KMS-11 (cell line): ENCODE measurements around the gene PPP2R5E.

Source experiments
- H2AFZ ChIP-seq: fragments of 200-600 bp; sonication (generic); 2 replicates; pipeline ENCODE4 v1.6.1; 2016; ENCODE audit warnings: antibody characterized with exemption, mixed run types, low read depth
- H3K27ac ChIP-seq: fragments of 200-600 bp; sonication (generic); 2 replicates; pipeline ENCODE4 v1.6.1; 2016; ENCODE audit warnings: mild to moderate bottlenecking, mixed run types
- H3K27me3 ChIP-seq: fragments of 200-600 bp; sonication (generic); 2 replicates; pipeline ENCODE4 v1.6.1; 2017; ENCODE audit warnings: mild to moderate bottlenecking, low read depth, mixed run types, moderate library complexity; ENCODE audit not compliant: insufficient read depth
- H3K36me3 ChIP-seq: fragments of 200-600 bp; sonication (generic); 2 replicates; pipeline ENCODE4 v1.6.1; 2017; ENCODE audit warnings: mild to moderate bottlenecking, mixed run types; ENCODE audit not compliant: insufficient read depth
- H3K4me1 ChIP-seq: fragments of 200-600 bp; sonication (generic); 2 replicates; pipeline ENCODE4 v1.6.1; 2016; ENCODE audit warnings: mild to moderate bottlenecking, low read depth, mixed run types; ENCODE audit not compliant: poor library complexity, severe bottlenecking
- H3K4me2 ChIP-seq: fragments of 200-600 bp; sonication (generic); 2 replicates; pipeline ENCODE4 v1.7.0; 2016; ENCODE audit warnings: mild to moderate bottlenecking, mixed run types
- H3K4me3 ChIP-seq: fragments of 200-600 bp; sonication (generic); IDR thresholded peaks from 2 replicates; pipeline ENCODE4 v1.6.1; 2017; ENCODE audit warnings: low read depth, low read length, mixed read lengths; ENCODE audit not compliant: insufficient read depth
- H3K79me2 ChIP-seq: fragments of 200-600 bp; sonication (generic); 2 replicates; pipeline ENCODE4 v1.6.1; 2016; ENCODE audit warnings: low read depth, mixed run types; ENCODE audit not compliant: insufficient read depth
- H3K9ac ChIP-seq: fragments of 200-600 bp; sonication (generic); 2 replicates; pipeline ENCODE4 v1.6.1; 2016; ENCODE audit warnings: mild to moderate bottlenecking, mixed run types
- H4K20me1 ChIP-seq: fragments of 200-600 bp; sonication (generic); 2 replicates; pipeline ENCODE4 v1.6.1; 2016; ENCODE audit warnings: mild to moderate bottlenecking, mixed run types; ENCODE audit not compliant: insufficient read depth
- CTCF ChIP-seq: fragments of 200-600 bp; sonication (generic); conservative IDR thresholded peaks from 2 replicates; pipeline ENCODE4 v1.6.1; 2017; ENCODE audit warnings: low read depth, mild to moderate bottlenecking, antibody characterized with exemption, low read length, moderate library complexity, mixed read lengths

The PPP2R5E gene

GRCh38 chr14:63452796-63453195 is 90.4 kb downstream of the PPP2R5E start:
- H3K36me3 ChIP-seq = no peaks in the 10 kb centered on the region
- H3K79me2 ChIP-seq = no peaks in the 10 kb centered on the region; the same call in 1 of the 2 replicates
- H3K9ac ChIP-seq = no peak overlapping the region
- H3K27me3 ChIP-seq = no peaks in the 10 kb centered on the region
- H3K4me1 ChIP-seq = peaks cover 26% of the 10 kb centered on the region
- 0 out of 2 replicates have a peak, but pooled peaks cover 12% of the 10 kb centered on the region for H4K20me1 ChIP-seq
- H2AFZ ChIP-seq = no peak overlapping the region
- H3K27ac ChIP-seq = no peak overlapping the region
- no peak overlapping the region for H3K4me2 ChIP-seq
- no peak for TF ChIP-seq CTCF
- no peak overlapping the region for H3K4me3 ChIP-seq

GRCh38 chr14:63448841-63449240 is 94.3 kb downstream of the PPP2R5E start:
- Histone ChIP-seq H4K20me1 (no peaks in the 10 kb centered on the region), H3K27me3 (no peaks in the 10 kb centered on the region), H3K4me1 (no peaks in the 10 kb centered on the region), H3K4me3 (no peak overlapping the region), H2AFZ (no peak overlapping the region), H3K36me3 (no peaks in the 10 kb centered on the region), H3K4me2 (no peak overlapping the region), H3K27ac (no peak overlapping the region), H3K79me2 (no peaks in the 10 kb centered on the region; the same call in 1 of the 2 replicates), H3K9ac (no peak overlapping the region)
- TF ChIP-seq CTCF = no peak

- Histone ChIP-seq H3K4me1 (peaks cover 7% of the 10 kb centered on the region), H4K20me1 (no peaks in the 10 kb centered on the region), H3K79me2 (no peaks in the 10 kb centered on the region), H2AFZ (no peak overlapping the region), H3K4me3 (no peak overlapping the region), H3K4me2 (no peak overlapping the region), H3K27me3 (no peaks in the 10 kb centered on the region), H3K27ac (no peak overlapping the region), H3K9ac (no peak overlapping the region), H3K36me3 (no peaks in the 10 kb centered on the region)
- no peak for TF ChIP-seq CTCF
Measured at GRCh38 chr14:63444588-63444987, 98.6 kb downstream of the PPP2R5E start.

- Histone ChIP-seq H3K79me2 (no peaks in the 10 kb centered on the region), H3K27me3 (no peaks in the 10 kb centered on the region), H3K4me2 (no peak overlapping the region), H3K4me1 (peaks cover 13% of the 10 kb centered on the region), H2AFZ (no peak overlapping the region), H3K4me3 (no peak overlapping the region), H3K27ac (no peak overlapping the region), H4K20me1 (no peaks in the 10 kb centered on the region), H3K36me3 (no peaks in the 10 kb centered on the region), H3K9ac (no peak overlapping the region)
- no peak for TF ChIP-seq CTCF
Measured at GRCh38 chr14:63443988-63444387, 99.2 kb downstream of the PPP2R5E start.
